Activated T-helper 1 cell treated with anti-CD3 and anti-CD28 coated beads, Interleukin-2, amount 50 U/mL, for 16 hours (primary cell): ENCODE measurements around the gene RBMS1.

Experiments
- DNase-seq, 2 donors: peaks; one replicate each; pipeline ENCODE4 v3.0.0-alpha.2; 2020; ENCODE audit warnings: low read depth in 1 of 2, low spot score in 1 of 2

Gene RBMS1

DNA sequence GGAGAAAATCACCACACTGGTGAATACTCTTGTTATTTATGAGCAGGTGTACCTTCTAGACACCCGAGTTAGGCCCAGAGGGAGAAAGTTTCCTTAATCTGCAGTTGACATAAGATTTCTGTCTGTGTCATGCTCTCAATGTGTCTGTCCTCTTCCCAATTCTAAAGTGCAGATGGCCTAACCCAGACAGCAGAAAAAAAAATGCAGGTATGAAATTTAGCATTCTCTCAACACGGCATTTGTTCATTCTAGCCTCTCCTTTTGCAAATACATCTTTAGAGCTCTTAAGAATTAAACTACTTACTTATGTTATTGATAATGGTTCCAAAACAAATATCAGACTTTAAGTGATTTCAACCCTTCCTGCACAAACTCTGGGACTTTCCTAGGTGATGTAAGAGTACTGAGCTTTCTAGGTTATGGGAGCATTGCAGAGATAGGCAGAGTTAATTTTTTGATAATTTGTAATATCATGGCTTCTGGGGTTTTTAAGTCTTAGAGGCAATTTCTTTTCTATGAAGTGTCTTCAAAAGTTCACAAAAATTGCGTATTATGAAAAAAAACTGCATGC lies 260.6 kb downstream of the RBMS1 start:
- DNase-seq = no peak

GRCh38 chr2:160229591-160229990 lies 264.0 kb downstream of the RBMS1 start:
- DNase-seq = no peak

GRCh38 chr2:160228141-160228917 lies 265.3 kb downstream of the RBMS1 start:
- no peak for DNase-seq

- no peak for DNase-seq
Observed at GRCh38 chr2:160227293-160227915, 266.2 kb downstream of the RBMS1 start.

GRCh38 chr2:160226367-160226766 lies 267.2 kb downstream of the RBMS1 start:
- DNase-seq = no peak

DNA sequence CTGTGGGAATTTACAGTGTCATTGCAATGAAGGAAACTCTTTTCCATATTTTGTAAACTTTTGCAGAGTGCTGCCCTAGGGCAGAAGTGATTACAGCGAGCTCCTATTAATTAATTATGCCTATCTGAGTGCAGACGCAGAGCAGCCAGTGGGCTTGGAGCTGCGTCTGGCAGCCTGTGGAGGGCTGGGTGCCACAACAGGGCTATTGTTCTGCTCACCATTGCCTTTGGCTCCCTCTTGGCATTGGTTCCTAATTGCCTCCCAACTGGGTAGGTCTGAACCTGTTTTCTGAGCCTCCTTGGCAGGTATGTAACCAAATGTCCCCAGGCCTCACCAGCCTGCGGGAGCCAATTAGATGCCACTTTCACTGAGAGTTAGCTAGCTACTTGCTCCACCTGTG lies 267.9 kb downstream of the RBMS1 start:
- no peak for DNase-seq

DNA sequence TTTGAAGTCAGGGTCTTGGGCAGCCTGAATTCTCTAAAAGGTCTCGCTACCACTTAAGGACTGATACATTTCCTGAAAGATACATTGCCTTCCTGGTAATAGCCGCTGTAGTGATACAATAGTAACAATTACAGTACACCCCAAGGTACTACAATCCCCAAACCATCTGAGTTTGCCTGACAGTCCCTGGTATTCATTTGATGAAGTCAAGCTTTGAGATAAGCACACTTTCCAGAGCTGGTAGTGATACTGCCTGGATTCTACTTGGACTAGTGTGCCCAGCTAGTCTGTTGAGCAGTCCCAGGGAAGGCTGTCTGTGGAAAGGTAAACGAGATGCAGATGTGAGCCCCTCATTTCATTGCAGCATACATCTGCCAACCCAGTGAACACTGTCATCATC lies 269.1 kb downstream of the RBMS1 start:
- no peak for DNase-seq

DNA sequence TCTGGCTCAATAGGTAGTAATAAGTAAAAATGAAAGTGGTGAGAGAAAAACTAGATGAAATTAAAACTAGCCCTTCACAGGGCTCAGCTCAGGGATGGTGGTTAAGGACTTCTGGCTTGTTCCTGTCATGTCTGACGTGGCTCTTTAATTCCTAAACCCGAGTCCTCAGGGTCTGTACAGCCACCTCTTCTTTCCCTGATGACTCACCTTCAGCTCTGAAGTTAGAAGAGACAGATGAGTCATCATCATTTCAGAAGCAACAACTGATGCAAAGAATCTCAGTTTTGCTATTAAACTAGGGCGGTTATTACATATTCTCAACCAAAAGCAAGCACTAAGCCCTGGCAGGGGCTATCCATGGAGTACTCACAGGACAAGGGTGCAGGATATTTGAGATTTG lies 269.5 kb downstream of the RBMS1 start:
- DNase-seq = no peak

DNA sequence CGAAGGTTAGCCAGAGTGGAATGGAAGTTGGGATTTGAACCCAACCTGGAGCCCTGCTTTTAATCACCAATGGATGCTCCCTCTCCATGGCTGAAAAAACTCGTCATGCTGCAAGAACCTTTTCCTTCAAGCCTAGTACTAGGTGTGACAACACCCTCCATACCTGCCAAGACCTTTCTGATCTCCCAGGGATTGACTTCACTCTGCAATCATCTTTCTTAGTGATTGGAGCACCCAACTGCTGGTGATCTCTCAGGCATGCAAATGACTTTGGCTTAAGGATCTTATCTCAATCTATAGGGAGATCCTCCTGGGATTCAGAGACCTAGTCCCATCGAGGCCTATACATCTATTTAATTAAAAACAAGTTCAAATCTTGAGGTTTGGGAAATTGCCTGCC lies 270.0 kb downstream of the RBMS1 start:
- no peak for DNase-seq

DNA sequence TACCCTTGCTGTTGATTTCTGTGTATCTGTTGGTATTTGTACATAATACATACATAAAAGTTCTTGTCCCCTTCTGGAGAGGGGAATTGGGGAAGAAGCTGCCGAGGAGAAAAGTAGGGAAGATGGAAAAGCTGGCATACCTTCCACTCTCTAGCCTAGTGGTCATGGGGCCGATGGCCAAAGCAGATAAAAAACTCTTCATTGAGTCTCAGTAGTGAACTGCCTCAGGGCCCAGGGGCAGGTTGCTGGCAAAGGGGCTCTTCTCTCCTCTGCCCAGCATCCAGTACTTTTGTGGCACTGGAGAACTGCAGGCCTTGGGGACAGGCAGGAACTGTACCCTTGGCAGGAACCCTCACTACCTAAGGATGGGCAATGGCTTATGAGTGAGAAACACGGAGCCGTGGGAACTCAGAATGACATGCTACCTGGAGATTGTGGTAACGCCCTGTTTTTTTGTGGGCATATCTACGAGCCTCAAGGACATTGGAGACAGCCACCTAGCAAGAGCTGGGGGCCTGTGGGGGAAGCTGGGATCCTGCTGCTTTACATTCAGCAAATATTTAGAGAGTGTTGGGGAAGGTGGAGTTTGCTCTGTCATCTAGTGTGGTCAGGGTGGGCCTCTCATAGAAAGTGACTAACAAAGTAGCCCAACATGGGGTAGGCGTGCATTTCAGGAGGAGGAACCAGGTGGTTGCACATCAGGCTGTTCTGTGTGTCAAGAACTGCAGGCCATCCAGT lies 270.9 kb downstream of the RBMS1 start:
- no peak for DNase-seq
